Erythroblast (primary cell): ENCODE results near the gene MYEF2.

Experiments
- GATA1 ChIP-seq: IDR thresholded peaks from 2 replicates; pipeline ENCODE4 v1.6.1; 2011; ENCODE audit warnings: low read depth, mild to moderate bottlenecking, control low read depth, low read length, moderate library complexity
- POLR2A ChIP-seq: IDR thresholded peaks from 2 replicates; pipeline ENCODE4 v1.6.1; 2011; ENCODE audit warnings: mild to moderate bottlenecking, low read length

- TF ChIP-seq POLR2A (no peak), GATA1 (no peak)
Observed at GRCh38 chr15:48225771-48226170, 47.7 kb upstream of the MYEF2 start.
